ENCODE results near the gene TARS3. TPM values are rescaled to one million over a fixed set of nuclear protein-coding genes. Genes with fewer than 3 reads are reported as not detected.

The TARS3 gene
- total RNA-seq, 4 donors from 2014 or later = 6.2 to 11.3 (median 9.6) TPM

DNA sequence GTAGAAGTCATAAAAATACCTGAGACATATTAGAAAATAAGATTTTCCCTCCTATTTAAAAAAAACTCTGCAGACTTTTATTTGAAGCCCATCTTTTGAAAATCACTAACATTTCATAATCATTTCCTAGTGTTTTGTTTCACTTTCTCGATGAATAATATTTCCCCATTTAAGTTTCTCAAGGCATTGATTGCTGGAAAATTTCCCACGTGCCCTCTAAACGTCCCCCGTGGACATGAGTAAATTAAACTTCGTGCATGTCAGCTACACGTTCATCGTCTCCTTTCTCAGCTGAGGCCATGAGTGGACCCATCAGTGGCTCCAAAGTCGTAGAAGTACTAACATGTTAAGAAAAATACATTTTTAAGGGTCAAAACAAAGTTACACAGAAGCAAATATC, 70.1 kb downstream of the TARS3 start:
- 72 to 73% methylated on average over 8 of the region's 8 CpGs for WGBS, 2 donors
- no peak for TF ChIP-seq POLR2A (IDR thresholded peaks at IDR 0.05)
- TF ChIP-seq, protein P1, sequence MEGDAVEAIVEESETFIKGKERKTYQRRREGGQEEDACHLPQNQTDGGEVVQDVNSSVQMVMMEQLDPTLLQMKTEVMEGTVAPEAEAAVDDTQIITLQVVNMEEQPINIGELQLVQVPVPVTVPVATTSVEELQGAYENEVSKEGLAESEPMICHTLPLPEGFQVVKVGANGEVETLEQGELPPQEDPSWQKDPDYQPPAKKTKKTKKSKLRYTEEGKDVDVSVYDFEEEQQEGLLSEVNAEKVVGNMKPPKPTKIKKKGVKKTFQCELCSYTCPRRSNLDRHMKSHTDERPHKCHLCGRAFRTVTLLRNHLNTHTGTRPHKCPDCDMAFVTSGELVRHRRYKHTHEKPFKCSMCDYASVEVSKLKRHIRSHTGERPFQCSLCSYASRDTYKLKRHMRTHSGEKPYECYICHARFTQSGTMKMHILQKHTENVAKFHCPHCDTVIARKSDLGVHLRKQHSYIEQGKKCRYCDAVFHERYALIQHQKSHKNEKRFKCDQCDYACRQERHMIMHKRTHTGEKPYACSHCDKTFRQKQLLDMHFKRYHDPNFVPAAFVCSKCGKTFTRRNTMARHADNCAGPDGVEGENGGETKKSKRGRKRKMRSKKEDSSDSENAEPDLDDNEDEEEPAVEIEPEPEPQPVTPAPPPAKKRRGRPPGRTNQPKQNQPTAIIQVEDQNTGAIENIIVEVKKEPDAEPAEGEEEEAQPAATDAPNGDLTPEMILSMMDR (IDR thresholded peaks at IDR 0.05) = no peak
- no peak for DNase-seq (ENCODE audit: low spot score in 2 of 2)
- intact Hi-C loops (cut with DNase I; ENCODE audit: low total_unique reads) = no loop called here
- no peak overlapping the region for H3K4me3 ChIP-seq (ENCODE audit: low read depth, poor library complexity, severe bottlenecking)

DNA sequence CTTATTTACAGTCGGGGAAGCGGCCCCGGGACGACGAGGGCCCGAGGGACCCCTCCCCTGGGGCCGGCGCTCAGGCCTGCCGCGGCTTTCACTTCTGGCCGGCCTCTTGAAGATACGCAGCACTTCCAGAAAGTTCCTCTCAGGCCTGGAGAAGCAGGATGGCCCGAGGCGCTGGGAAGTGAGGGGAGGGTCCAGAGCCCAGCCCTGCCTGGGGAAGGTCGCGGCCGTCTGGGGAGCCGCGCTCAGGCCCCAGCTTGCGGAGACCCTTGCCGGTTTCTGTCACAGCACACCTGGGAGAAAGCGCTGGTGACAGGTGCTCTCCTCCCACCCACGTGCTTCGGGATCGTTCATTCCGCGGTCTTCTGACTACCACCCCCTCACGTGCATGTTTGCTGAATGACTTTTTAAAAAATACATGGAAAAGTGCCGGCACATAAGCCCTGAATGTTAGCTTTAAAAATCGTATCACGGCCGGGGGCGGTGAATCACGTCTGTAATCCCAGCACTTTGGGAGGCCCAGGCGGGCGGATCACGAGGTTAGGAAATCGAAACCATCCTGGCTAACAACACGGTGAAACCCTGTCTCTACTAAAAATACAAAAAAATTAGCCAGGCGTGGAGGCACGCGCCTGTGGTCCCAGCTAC, 71.4 kb downstream of the TARS3 start:
- TF ChIP-seq POLR2A (IDR thresholded peaks at IDR 0.05) = no peak
- TF ChIP-seq, protein P1 (IDR thresholded peaks at IDR 0.05) = no peak
- DNase-seq (ENCODE audit: low spot score in 2 of 2) = peak in 1 of 2 donors; percentile 90
- intact Hi-C loops (cut with DNase I; ENCODE audit: low total_unique reads) = no loop called here
- peak overlapping the region; percentile 71 for H3K4me3 ChIP-seq (ENCODE audit: low read depth, poor library complexity, severe bottlenecking)
- WGBS, 2 donors = 20 to 25% methylated on average over 37 to 42 of the region's 42 CpGs

- intact Hi-C loops (cut with DNase I; ENCODE audit: low total_unique reads) = no loop called here
- peak; percentile 91 to 99 for DNase-seq (ENCODE audit: low spot score in 2 of 2)
- peak within 1 kb of the TSS; percentile 71 for H3K4me3 ChIP-seq (ENCODE audit: low read depth, poor library complexity, severe bottlenecking)
- whole genome bisulfite sequencing, 2 donors = 0% methylated on average over 8 to 50 of the region's 75 CpGs
- TF ChIP-seq POLR2A (IDR thresholded peaks at IDR 0.05) = peak in 1 of 2 donors; percentile 46
- TF ChIP-seq, protein P1 (IDR thresholded peaks at IDR 0.05) = peak in 1 of 3 donors; percentile 52
Observed at GRCh38 chr15:101652098-101652785, 72.0 kb downstream of the TARS3 start, which contains the start of gene TM2D3. TM2D3 (minus strand) TSS chr15:101652381; CDS start chr15:101652361, 20 bp downstream.

DNA sequence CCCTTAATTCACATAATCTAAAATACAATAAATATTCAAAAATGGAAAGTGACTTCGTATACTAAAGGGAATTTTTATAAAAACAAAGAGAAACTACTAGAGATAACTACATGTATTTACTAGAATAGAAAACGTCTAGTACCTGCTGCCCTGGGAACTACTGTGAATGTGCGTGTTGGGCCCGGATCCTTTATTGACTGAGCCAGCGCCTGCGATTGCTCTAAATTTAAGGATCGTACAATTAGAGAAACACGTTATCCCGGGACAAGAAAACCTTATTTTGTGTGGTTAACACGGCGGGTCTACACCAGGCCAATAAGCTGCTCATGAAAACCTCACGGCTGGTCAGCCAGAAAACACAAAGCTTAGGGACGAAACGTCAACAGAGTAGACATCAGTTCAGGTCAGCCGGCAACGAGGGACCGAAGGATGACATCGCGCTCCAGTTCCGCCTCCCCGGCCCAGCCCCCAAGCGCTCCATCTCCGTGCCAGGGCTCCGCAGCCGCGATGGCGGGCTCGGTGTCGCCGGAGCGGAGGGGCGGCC, 72.6 kb downstream of the TARS3 start:
- no peak for DNase-seq (ENCODE audit: low spot score in 2 of 2)
- TF ChIP-seq POLR2A (IDR thresholded peaks at IDR 0.05) = no peak
- TF ChIP-seq, protein P1 (IDR thresholded peaks at IDR 0.05) = no peak
- 0 to 1% methylated on average over 28 to 32 of the region's 32 CpGs for WGBS, 2 donors
- H3K4me3 ChIP-seq (ENCODE audit: low read depth, poor library complexity, severe bottlenecking) = peak overlapping the region; percentile 71
- intact Hi-C loops (cut with DNase I; ENCODE audit: low total_unique reads) = no loop called here

DNA sequence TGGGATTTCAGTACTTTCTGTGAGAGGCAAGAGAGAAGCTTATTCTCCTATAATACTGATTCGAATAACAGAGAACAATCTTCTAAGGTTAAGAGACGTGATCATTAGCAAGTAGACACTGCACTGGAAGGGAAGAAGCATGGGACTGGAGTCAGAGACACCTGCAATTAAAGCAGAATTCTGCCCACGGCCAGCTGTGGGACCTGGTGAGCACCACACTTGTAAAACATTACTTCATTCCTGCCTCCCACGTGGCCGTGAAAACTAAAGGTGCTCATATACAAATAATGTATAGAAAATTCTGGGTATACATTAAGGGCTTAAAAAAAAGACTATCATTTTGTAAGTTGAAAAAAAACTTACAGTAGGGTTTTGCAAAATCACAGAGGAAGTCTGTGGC, 74.1 kb downstream of the TARS3 start:
- intact Hi-C loops (cut with DNase I; ENCODE audit: low total_unique reads) = no loop called here
- DNase-seq (ENCODE audit: low spot score in 2 of 2) = no peak
- WGBS, 2 donors = 55 to 69% methylated on average over 5 of the region's 5 CpGs
- TF ChIP-seq, protein P1 (IDR thresholded peaks at IDR 0.05) = no peak
- TF ChIP-seq POLR2A (IDR thresholded peaks at IDR 0.05) = no peak
- H3K4me3 ChIP-seq (ENCODE audit: low read depth, poor library complexity, severe bottlenecking) = no peak overlapping the region
